H1 (cell line): ENCODE measurements around the gene VWA5B2. TPM values are rescaled to one million over a fixed set of nuclear protein-coding genes. Genes with fewer than 3 reads are reported as not detected.

Experiments
- CTCF ChIA-PET: fragments of 300-600 bp; sonication (Branson Sonifier 250); formaldehyde crosslinking; loops from one replicate; lab custom pipeline; 2021; ENCODE audit not compliant: partially characterized antibody; lab: Charles Lee
- POLR2A ChIA-PET: fragments of 300-600 bp; sonication (Branson Sonifier 250); formaldehyde crosslinking; loops from one replicate; lab custom pipeline; 2021; ENCODE audit warnings: inconsistent platforms; ENCODE audit not compliant: partially characterized antibody; lab: Charles Lee
- DNase-seq, 2 experiments: peaks; one replicate each; pipeline versions ENCODE4 v3.0.0 to v3.0.0-alpha.2; 2010 to 2022; ENCODE audit warnings: low spot score in 2 of 2, low read depth in 1 of 2, mixed read lengths in 1 of 2
- FAIRE-seq: peaks from 2 replicates; lab custom pipeline; 2011; peaks lifted over from hg19 to GRCh38; lab: Jason Lieb, UNC
- H2AFZ ChIP-seq: 2 replicates; pipeline ENCODE4 v1.8.1; 2012; ENCODE audit warnings: low read length, inconsistent platforms
- H2AK5ac ChIP-seq: 2 replicates; pipeline ENCODE4 v1.6.1; 2013; ENCODE audit warnings: low read depth, low read length
- H2BK120ac ChIP-seq: replicated peaks from 2 replicates; pipeline ENCODE3; 2013; ENCODE audit warnings: low read depth, low read length, inconsistent platforms
- H2BK12ac ChIP-seq: 2 replicates; pipeline ENCODE4 v1.6.1; 2013; ENCODE audit warnings: low read depth, low read length
- H2BK15ac ChIP-seq: 2 replicates; pipeline ENCODE4 v1.6.1; 2013; ENCODE audit warnings: low read length
- H2BK20ac ChIP-seq: 2 replicates; pipeline ENCODE4 v1.6.1; 2013; ENCODE audit warnings: low read length
- H2BK5ac ChIP-seq: 2 replicates; pipeline ENCODE4 v1.6.1; 2013; ENCODE audit warnings: low read depth, low read length
- H3K14ac ChIP-seq: 2 replicates; pipeline ENCODE4 v1.6.1; 2013; ENCODE audit warnings: inconsistent platforms; ENCODE audit not compliant: insufficient read length
- H3K18ac ChIP-seq: 2 replicates; pipeline ENCODE4 v1.6.1; 2013; ENCODE audit warnings: low read length; ENCODE audit errors: extremely low read depth
- H3K23ac ChIP-seq: 2 replicates; pipeline ENCODE4 v1.6.1; 2013; ENCODE audit warnings: inconsistent platforms; ENCODE audit not compliant: insufficient read length
- H3K23me2 ChIP-seq: 2 replicates; pipeline ENCODE4 v1.6.1; 2013; ENCODE audit warnings: low read depth, low read length
- H3K27ac ChIP-seq: 2 replicates; pipeline ENCODE4 v1.6.1; 2011; ENCODE audit warnings: low read depth, low read length, inconsistent platforms
- H3K27me3 ChIP-seq, 4 experiments: replicated peaks in 1 of 4; 1 replicate in 1 of 4; 2 replicates in 3 of 4; pipeline versions ENCODE4 v1.6.1 to v1.8.1; 2011 to 2013; ENCODE audit warnings: low read length in 3 of 4, mild to moderate bottlenecking in 3 of 4, inconsistent platforms in 2 of 4, mixed read lengths in 2 of 4, moderate library complexity in 1 of 4; ENCODE audit not compliant: control insufficient read depth in 3 of 4, insufficient read depth in 3 of 4; ENCODE audit errors: extremely low read depth in 1 of 4
- H3K36me3 ChIP-seq, 4 experiments: 2 replicates each; pipeline versions ENCODE4 v1.6.1 to v1.8.1; 2011 to 2013; ENCODE audit warnings: mild to moderate bottlenecking in 4 of 4, low read length in 3 of 4, moderate library complexity in 2 of 4, control low read depth in 1 of 4, inconsistent platforms in 1 of 4; ENCODE audit not compliant: insufficient read depth in 4 of 4, control insufficient read depth in 2 of 4
- H3K4ac ChIP-seq: replicated peaks from 2 replicates; pipeline ENCODE3; 2013; ENCODE audit warnings: low read length, low read depth, mixed read lengths, inconsistent platforms; ENCODE audit not compliant: insufficient read length
- H3K4me1 ChIP-seq, 4 experiments: replicated peaks in 1 of 4; 1 replicate in 1 of 4; 2 replicates in 3 of 4; pipeline versions ENCODE4 v1.6.1 to v1.8.1; 2011 to 2013; ENCODE audit warnings: low read length in 3 of 4, inconsistent platforms in 2 of 4, mixed read lengths in 1 of 4; ENCODE audit not compliant: insufficient read depth in 4 of 4, control insufficient read depth in 3 of 4
- H3K4me2 ChIP-seq, 2 experiments: 2 replicates each; pipeline versions ENCODE4 v1.6.1 to v1.8.1; 2011 to 2013; ENCODE audit warnings: low read depth in 2 of 2, low read length in 2 of 2, control low read depth in 1 of 2, inconsistent platforms in 1 of 2, mild to moderate bottlenecking in 1 of 2; ENCODE audit not compliant: insufficient read depth in 1 of 2
- H3K4me3 ChIP-seq, 4 experiments: fragments of 200-600, 300-600 bp in 1 of 4; sonication (generic), shearing (Covaris generic), sonication (Bioruptor Twin) in 1 of 4; 2 replicates each; pipeline versions ENCODE4 v1.5.1 to v1.8.1; 2011 to 2016; ENCODE audit warnings: low read length in 4 of 4, low read depth in 3 of 4, control low read depth in 2 of 4, inconsistent platforms in 2 of 4, mild to moderate bottlenecking in 2 of 4, mixed read lengths in 1 of 4, moderate library complexity in 1 of 4; ENCODE audit not compliant: insufficient read depth in 2 of 4; ENCODE audit errors: extremely low read depth in 1 of 4
- H3K56ac ChIP-seq: replicated peaks from 2 replicates; pipeline ENCODE3; 2013; ENCODE audit warnings: low read depth, mild to moderate bottlenecking, mixed read lengths, low read length, inconsistent platforms; ENCODE audit not compliant: insufficient read length
- H3K79me1 ChIP-seq: 2 replicates; pipeline ENCODE4 v1.6.1; 2013; ENCODE audit warnings: low read depth, low read length, control low read depth
- H3K79me2 ChIP-seq, 2 experiments: 2 replicates each; pipeline versions ENCODE4 v1.6.1 to v1.8.1; 2012 to 2013; ENCODE audit warnings: low read length in 2 of 2, mild to moderate bottlenecking in 2 of 2, inconsistent platforms in 1 of 2; ENCODE audit not compliant: insufficient read depth in 2 of 2, control insufficient read depth in 1 of 2
- H3K9ac ChIP-seq, 4 experiments: replicated peaks in 1 of 4; 1 replicate in 1 of 4; 2 replicates in 3 of 4; pipeline versions ENCODE4 v1.6.1 to v1.8.1; 2011 to 2013; ENCODE audit warnings: low read depth in 3 of 4, low read length in 3 of 4, control low read depth in 2 of 4, mild to moderate bottlenecking in 2 of 4, moderate library complexity in 2 of 4, inconsistent platforms in 1 of 4; ENCODE audit errors: extremely low read depth in 1 of 4
- H3K9me3 ChIP-seq, 2 experiments: 2 replicates each; pipeline versions ENCODE4 v1.6.1 to v1.8.1; 2012 to 2013; ENCODE audit warnings: mild to moderate bottlenecking in 2 of 2, moderate library complexity in 2 of 2, control low read depth in 1 of 2, inconsistent platforms in 1 of 2, low read depth in 1 of 2, low read length in 1 of 2, mixed read lengths in 1 of 2; ENCODE audit not compliant: insufficient read depth in 2 of 2
- H4K20me1 ChIP-seq, 2 experiments: replicated peaks in 1 of 2; 2 replicates each; pipeline versions ENCODE3 to v1.8.1; 2011 to 2013; ENCODE audit warnings: inconsistent platforms in 2 of 2, low read length in 2 of 2, mild to moderate bottlenecking in 1 of 2; ENCODE audit not compliant: insufficient read depth in 2 of 2, control insufficient read depth in 1 of 2
- H4K5ac ChIP-seq: 2 replicates; pipeline ENCODE4 v1.6.1; 2013; ENCODE audit warnings: low read length, low read depth, mixed read lengths, inconsistent platforms; ENCODE audit not compliant: insufficient read length
- H4K8ac ChIP-seq: 2 replicates; pipeline ENCODE4 v1.8.0; 2013; ENCODE audit warnings: mild to moderate bottlenecking, moderate library complexity, low read length, inconsistent platforms; ENCODE audit not compliant: insufficient read depth; ENCODE audit errors: extremely low read depth
- H4K91ac ChIP-seq: replicated peaks from 2 replicates; pipeline ENCODE3; 2013; ENCODE audit warnings: low read length, mixed read lengths, inconsistent platforms; ENCODE audit not compliant: insufficient read length
- CREB1 ChIP-seq: IDR thresholded peaks from 2 replicates; pipeline ENCODE4 v1.6.1; 2012; ENCODE audit warnings: inconsistent platforms
- EGR1 ChIP-seq: IDR thresholded peaks from 2 replicates; pipeline ENCODE4 v1.6.1; 2011; ENCODE audit warnings: low read depth, low read length, borderline replicate concordance
- HDAC6 ChIP-seq: IDR thresholded peaks from one replicate; pipeline ENCODE4 v1.7.1; 2012; ENCODE audit warnings: low read depth, mild to moderate bottlenecking, inconsistent platforms, low read length, moderate library complexity
- POLR2A ChIP-seq, 2 experiments: IDR thresholded peaks; 1 replicate in 1 of 2; 2 replicates in 1 of 2; pipeline ENCODE4 v1.6.1; 2011; ENCODE audit warnings: low read depth in 2 of 2, low read length in 2 of 2, mild to moderate bottlenecking in 2 of 2; ENCODE audit errors: control extremely low read depth in 1 of 2
- POLR2AphosphoS5 ChIP-seq: IDR thresholded peaks from 2 replicates; pipeline ENCODE4 v1.6.1; 2011; ENCODE audit warnings: low read depth, low read length
- POU5F1 ChIP-seq: IDR thresholded peaks from 2 replicates; pipeline ENCODE4 v1.6.1; 2011; ENCODE audit warnings: low read depth, mild to moderate bottlenecking, low read length, moderate library complexity
- WGBS, 2 experiments: shearing (Covaris generic) in 1 of 2; methylation state at CpG; one replicate each; pipeline versions ENCODE4 v1.1.6 to v1.1.7; 2013 to 2015; ENCODE audit warnings: low lambda C conversion rate in 2 of 2, mixed read lengths in 2 of 2, inconsistent platforms in 1 of 2, low coverage in 1 of 2, missing lambda C conversion rate in 1 of 2; ENCODE audit not compliant: insufficient replicate concordance in 2 of 2, insufficient coverage in 1 of 2, insufficient read length in 1 of 2; ENCODE audit errors: extremely low coverage in 1 of 2, missing lambda C conversion rate in 1 of 2; 5-methylcytosine and 5-hydroxymethylcytosine counted together
- polyA plus RNA-seq, 7 experiments: library from polyadenylated mRNA; depleted of rRNA in 3 of 7; stranded (reverse) in 5 of 7; unstranded in 2 of 7; fragments of >200 nt in 5 of 7; fragments of 200-250 nt in 2 of 7; gene quantifications; 1 replicate in 5 of 7; 2 replicates in 1 of 7; 4 replicates in 1 of 7; pipeline versions ENCODE4 v1.2.1 to v1.2.3, GENCODE V29; 2011 to 2013; ENCODE audit warnings: missing spikeins in 2 of 7, mixed read lengths in 2 of 7
- total RNA-seq: library from RNA; stranded (reverse); fragmentation: NEBNext Ultra II Directional; extraction: Animal tissue kit (Norgen Biotek cat#: 25700); gene quantifications from 2 replicates; pipeline ENCODE4 v1.2.1, GENCODE V29; 2021
- TF ChIP-seq, protein P1 (sequence below): IDR thresholded peaks from 2 replicates; pipeline ENCODE4 v1.6.1; 2012; ENCODE audit warnings: low read length, inconsistent platforms

VWA5B2 gene
- total and polyA plus RNA-seq, 2 of the 8 experiments (the other 6 are each of a cell fraction or from before 2014, with no cell fraction given), result 0.53 to 0.56 TPM

- POLR2A ChIA-PET, result interaction anchor here (1.0 kb wide), 1 partner anchor 12 kb away, joined by 3 read pairs; no protein-coding TSS in a partner anchor
- no peak overlapping the region for H3K18ac ChIP-seq
- no peak for TF ChIP-seq CREB1
- TF ChIP-seq, protein P1, sequence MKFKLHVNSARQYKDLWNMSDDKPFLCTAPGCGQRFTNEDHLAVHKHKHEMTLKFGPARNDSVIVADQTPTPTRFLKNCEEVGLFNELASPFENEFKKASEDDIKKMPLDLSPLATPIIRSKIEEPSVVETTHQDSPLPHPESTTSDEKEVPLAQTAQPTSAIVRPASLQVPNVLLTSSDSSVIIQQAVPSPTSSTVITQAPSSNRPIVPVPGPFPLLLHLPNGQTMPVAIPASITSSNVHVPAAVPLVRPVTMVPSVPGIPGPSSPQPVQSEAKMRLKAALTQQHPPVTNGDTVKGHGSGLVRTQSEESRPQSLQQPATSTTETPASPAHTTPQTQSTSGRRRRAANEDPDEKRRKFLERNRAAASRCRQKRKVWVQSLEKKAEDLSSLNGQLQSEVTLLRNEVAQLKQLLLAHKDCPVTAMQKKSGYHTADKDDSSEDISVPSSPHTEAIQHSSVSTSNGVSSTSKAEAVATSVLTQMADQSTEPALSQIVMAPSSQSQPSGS, result no peak
- TF ChIP-seq POU5F1, result no peak
- TF ChIP-seq EGR1, result no peak
- TF ChIP-seq POLR2A (IDR thresholded peaks at IDR 0.05; ENCODE audit: control extremely low read depth in 1 of 2, low read depth in 2 of 2, low read length in 2 of 2), result no peak
- no peak for TF ChIP-seq POLR2AphosphoS5
- TF ChIP-seq HDAC6, result no peak
Observed at GRCh38 chr3:184234671-184235380, 5.4 kb downstream of the VWA5B2 start.

More at GRCh38 chr3:184234671-184235380, 5.4 kb downstream of the VWA5B2 start:
- Histone ChIP-seq H3K27me3 (peaks cover 21 to 38% (median 33%) of the 10 kb centered on the region in 4 experiments), H2BK20ac (no peak overlapping the region), H3K4me2 (no peak overlapping the region), H3K79me2 (no peaks in the 10 kb centered on the region), H2BK5ac (no peak overlapping the region), H3K4me1 (peaks cover 0 to 11% (median 2%) of the 10 kb centered on the region in 4 experiments; a peak in 3 of 7 replicates), H3K23me2 (peaks cover 4% of the 10 kb centered on the region; the same call in 1 of the 2 replicates), H3K9ac (no peak overlapping the region), H2BK120ac (no peak overlapping the region), H2BK15ac (no peak overlapping the region), H2BK12ac (no peak overlapping the region), H3K9me3 (no peaks in the 10 kb centered on the region), H4K8ac (peak overlapping the region; percentile 76), H3K36me3 (peaks cover 0 to 8% (median 0%) of the 10 kb centered on the region in 4 experiments; a peak in 1 of 8 replicates), H3K79me1 (no peaks in the 10 kb centered on the region), H3K4ac (no peak overlapping the region), H4K91ac (no peak overlapping the region), H3K23ac (no peak overlapping the region), H4K5ac (no peak overlapping the region), H2AK5ac (no peak overlapping the region), H3K4me3 (no peak overlapping the region), H3K27ac (no peak overlapping the region), H3K56ac (no peak overlapping the region), H2AFZ (no peak overlapping the region), H4K20me1 (peaks cover 6 to 7% of the 10 kb centered on the region in 2 experiments), H3K14ac (no peak overlapping the region)
- CTCF ChIA-PET, result interaction anchor here (0.6 to 0.7 kb wide), 2 partner anchors 8 to 1000 kb away, joined by 3 read pairs; no protein-coding TSS in a partner anchor
- 85% methylated on average over 19 of the region's 19 CpGs; no CpG with 5 or more reads in 1 of the 2 experiments for WGBS, 2 experiments
- FAIRE-seq (no peak), DNase-seq (no peak)
